ENCODE data around the gene PSG4. TPM values are rescaled to one million over a fixed set of nuclear protein-coding genes. Genes with fewer than 3 reads are reported as not detected.
"Not testable (repeated sequence)": the region's sequence is repeated elsewhere in the genome, so short reads cannot be mapped to it uniquely, and the experiment has no call there.

The PSG4 gene
- total RNA-seq, 1 experiment from 2014 or later = not detected

DNA sequence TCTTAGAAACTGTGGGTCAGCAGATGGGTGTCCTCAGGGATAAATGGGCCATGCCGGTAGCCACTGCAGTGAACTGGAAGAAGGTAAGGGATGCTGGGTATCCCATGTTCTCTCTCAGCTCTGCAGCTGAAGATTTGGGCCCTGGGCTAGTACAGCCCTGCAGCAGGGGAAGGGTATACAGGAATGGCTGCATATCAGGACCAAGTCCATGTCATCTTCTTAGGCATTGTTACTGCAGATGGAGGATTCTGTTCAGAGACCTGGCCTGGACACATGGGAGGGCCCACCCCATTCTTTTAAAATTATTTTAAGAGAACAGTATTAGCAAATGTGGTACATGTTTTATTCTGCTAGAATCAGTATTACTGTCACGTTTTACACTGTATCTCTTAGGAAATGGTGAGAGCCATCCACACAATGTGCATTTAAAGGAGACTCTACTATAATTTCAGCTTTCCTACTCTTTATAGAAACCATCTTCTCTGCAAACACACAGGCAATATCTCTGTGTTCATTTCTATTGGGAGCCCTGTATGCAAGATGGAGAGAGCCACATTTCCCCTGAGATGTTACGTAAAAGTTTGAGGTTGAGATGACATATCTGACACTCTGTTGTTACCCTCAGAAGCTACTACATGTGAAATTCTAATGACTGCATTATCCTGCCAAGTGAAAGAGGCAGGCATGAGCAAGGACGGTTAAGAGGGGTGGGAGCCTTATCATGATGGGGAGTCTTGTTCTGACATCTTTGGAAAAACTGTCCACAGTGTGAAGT lies 12.9 kb downstream of the PSG4 start:
- not testable (repeated sequence) for H3K9ac ChIP-seq (ENCODE audit: low read length); H3K4me1 ChIP-seq (ENCODE audit: low read length)

DNA sequence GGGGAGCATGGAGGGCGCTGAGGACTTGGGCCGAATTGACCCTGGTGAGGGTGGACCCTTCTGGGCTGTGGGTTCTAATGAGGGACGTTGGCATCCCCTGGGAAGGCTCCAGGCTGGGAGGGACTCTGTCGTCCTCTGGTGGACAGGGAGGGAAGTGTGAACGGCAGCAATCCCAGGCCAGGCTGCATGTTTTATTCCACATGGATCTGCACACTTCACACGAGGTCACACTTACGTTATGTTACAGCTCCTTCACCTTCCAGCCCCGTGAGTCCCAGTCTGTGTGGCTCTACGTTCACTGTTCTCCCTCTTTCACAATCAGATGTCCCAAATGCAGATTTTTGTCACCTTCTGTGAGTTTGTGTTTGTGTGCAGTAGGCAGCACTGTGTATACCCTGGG lies 17.3 kb downstream of the PSG4 start:
- H3K36me3 ChIP-seq (ENCODE audit: insufficient read depth, low read length); H3K9ac ChIP-seq (ENCODE audit: low read length); H3K9me2 ChIP-seq (replicated peaks; ENCODE audit: insufficient read depth, low read length): not testable (repeated sequence)

More for the DNA sequence above, 12.9 kb downstream of the PSG4 start:
- not testable (repeated sequence) for H3K4me3 ChIP-seq (ENCODE audit: low read length); H3K79me2 ChIP-seq (ENCODE audit: low read length); H3K4me2 ChIP-seq (ENCODE audit: low read depth, low read length, poor library complexity, severe bottlenecking); H2AFZ ChIP-seq (ENCODE audit: low read length); H3K27me3 ChIP-seq (ENCODE audit: low read length); H3K36me3 ChIP-seq (ENCODE audit: insufficient read depth, low read length); H4K20me1 ChIP-seq (ENCODE audit: insufficient read depth, low read depth, low read length); H3K9me3 ChIP-seq (ENCODE audit: low read length); H3K9me2 ChIP-seq (replicated peaks; ENCODE audit: insufficient read depth, low read length); DNase-seq; H3K27ac ChIP-seq (ENCODE audit: low read length)

DNA sequence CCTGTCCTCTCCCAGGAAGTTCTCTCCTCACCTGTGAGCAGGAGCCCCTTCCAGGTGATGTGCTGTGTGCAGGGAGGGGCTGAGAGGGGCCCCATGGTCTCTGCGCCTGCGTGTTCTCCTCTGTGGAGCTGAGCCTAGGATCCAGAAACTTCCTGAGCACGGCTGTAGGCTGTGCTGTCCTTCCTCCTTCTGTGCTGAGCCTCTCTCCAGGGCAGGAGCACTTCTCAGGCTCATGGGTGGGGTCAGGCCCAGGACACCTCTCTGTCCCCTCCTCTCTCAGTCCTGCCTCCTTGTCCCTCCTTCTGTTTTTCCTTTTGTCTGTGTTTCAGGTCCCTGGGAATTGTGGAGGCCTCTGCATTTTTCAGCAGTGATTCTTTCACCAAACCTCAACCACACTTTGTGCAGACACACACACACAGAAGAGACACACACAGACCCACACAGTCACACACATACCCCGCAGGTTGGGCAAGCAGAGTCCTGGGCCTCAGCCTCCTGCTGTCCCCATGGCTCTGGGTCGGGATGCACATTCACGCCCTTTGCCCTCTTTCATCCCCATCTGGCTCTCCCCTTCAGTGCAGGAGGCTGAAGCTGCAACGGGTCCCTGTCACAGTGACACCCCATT lies 19.0 kb downstream of the PSG4 start, which contains the start of gene PSG5:
Gene PSG5 (minus strand): TSS at position 226 of the 625 bp plus-strand sequence. CDS start 131 bp downstream, at position 95.
- not testable (repeated sequence) for H3K4me1 ChIP-seq (ENCODE audit: low read length); H3K4me2 ChIP-seq (ENCODE audit: low read depth, low read length, poor library complexity, severe bottlenecking)

More for the DNA sequence above, 17.3 kb downstream of the PSG4 start:
- H3K4me1 ChIP-seq (ENCODE audit: low read length); H4K20me1 ChIP-seq (ENCODE audit: insufficient read depth, low read depth, low read length); H3K79me2 ChIP-seq (ENCODE audit: low read length); H3K27me3 ChIP-seq (ENCODE audit: low read length); H2AFZ ChIP-seq (ENCODE audit: low read length); H3K4me2 ChIP-seq (ENCODE audit: low read depth, low read length, poor library complexity, severe bottlenecking); H3K27ac ChIP-seq (ENCODE audit: low read length); H3K9me3 ChIP-seq (ENCODE audit: low read length); H3K4me3 ChIP-seq (ENCODE audit: low read length): not testable (repeated sequence)
- peak; percentile 40 for DNase-seq

DNA sequence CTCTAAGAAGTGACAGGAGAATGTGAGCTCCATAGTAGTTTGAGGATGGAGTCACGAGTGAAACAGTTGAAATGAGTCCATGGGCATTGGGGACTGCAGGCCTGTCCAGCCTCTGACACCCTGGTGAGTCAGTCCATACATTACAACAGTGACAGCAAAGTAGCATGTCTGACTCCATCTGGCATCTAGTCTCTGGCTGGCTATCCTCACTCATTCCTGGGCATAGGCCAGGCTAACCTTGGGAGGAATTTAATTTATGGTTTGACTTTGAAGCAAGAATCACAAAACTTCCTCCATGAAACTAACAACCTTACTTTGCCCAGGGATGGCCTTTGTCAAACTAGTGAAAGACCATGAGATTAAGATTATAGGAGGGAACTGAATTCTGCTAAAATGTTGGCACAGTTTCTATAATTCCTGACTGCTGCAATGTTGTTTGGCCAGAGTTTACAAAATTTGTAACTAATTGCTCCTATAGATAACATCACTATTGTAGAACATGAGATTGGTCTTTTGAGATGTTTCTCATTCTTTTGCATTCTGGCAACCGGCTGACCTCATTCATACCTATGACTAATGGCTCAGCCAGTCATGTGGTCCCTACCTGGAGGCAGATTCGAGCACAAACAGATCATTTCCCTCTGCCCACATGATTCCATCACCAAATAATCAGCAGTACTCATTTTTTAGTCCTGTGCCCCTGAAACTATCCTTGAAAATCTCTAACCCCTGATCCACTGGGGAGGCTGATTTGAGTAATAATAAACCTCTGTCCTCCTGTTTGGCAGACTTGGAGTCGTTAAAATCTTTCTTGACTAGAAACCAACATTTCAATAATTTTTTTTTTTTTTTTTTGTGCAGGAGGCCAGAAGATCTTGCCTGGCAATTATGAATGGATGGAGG lies 23.3 kb downstream of the PSG4 start:
- H2AFZ ChIP-seq (ENCODE audit: low read length); DNase-seq; H3K4me3 ChIP-seq (ENCODE audit: low read length); H3K4me2 ChIP-seq (ENCODE audit: low read depth, low read length, poor library complexity, severe bottlenecking); H3K9me3 ChIP-seq (ENCODE audit: low read length); H3K9me2 ChIP-seq (replicated peaks; ENCODE audit: insufficient read depth, low read length); H3K36me3 ChIP-seq (ENCODE audit: insufficient read depth, low read length); H3K9ac ChIP-seq (ENCODE audit: low read length); H3K4me1 ChIP-seq (ENCODE audit: low read length); H3K79me2 ChIP-seq (ENCODE audit: low read length); H3K27me3 ChIP-seq (ENCODE audit: low read length); H4K20me1 ChIP-seq (ENCODE audit: insufficient read depth, low read depth, low read length); H3K27ac ChIP-seq (ENCODE audit: low read length): not testable (repeated sequence)

More for the DNA sequence above, 19.0 kb downstream of the PSG4 start, which contains the start of gene PSG5:
- H3K27ac ChIP-seq (ENCODE audit: low read length); H2AFZ ChIP-seq (ENCODE audit: low read length); H3K9me3 ChIP-seq (ENCODE audit: low read length); H3K79me2 ChIP-seq (ENCODE audit: low read length); H3K27me3 ChIP-seq (ENCODE audit: low read length); DNase-seq; H3K36me3 ChIP-seq (ENCODE audit: insufficient read depth, low read length); H3K4me3 ChIP-seq (ENCODE audit: low read length); H3K9ac ChIP-seq (ENCODE audit: low read length); H3K9me2 ChIP-seq (replicated peaks; ENCODE audit: insufficient read depth, low read length); H4K20me1 ChIP-seq (ENCODE audit: insufficient read depth, low read depth, low read length): not testable (repeated sequence)

DNA sequence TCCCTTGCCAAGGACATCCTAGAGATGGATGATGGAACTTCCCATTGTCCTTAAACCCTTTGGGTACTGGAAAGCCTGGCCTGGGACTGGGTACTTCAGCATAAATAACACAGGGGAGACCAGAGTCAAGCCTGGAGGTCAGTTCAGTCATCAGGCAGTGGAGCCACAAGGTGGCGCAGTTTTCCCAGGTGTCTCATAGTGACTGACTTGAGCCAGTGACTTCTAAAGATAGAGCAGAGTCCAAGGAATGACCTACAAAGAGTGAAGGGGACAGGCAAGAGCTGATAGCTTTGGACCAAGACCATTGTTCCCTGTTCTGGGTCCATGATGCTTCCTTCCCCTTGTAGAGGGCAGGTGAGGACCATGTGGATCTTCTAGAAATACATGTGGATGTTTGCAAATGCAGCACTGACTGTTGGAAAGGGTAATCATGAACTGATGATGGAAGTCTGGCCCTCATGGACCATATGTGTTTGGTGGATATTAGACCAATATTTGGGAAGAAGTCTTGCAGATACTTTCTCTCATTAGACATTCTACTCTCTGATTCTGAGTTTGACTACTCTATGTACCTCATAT lies 25.8 kb downstream of the PSG4 start:
- H3K9ac ChIP-seq (ENCODE audit: low read length); H4K20me1 ChIP-seq (ENCODE audit: insufficient read depth, low read depth, low read length); H3K79me2 ChIP-seq (ENCODE audit: low read length); H3K4me2 ChIP-seq (ENCODE audit: low read depth, low read length, poor library complexity, severe bottlenecking); H2AFZ ChIP-seq (ENCODE audit: low read length); H3K9me3 ChIP-seq (ENCODE audit: low read length); H3K36me3 ChIP-seq (ENCODE audit: insufficient read depth, low read length); H3K27me3 ChIP-seq (ENCODE audit: low read length); H3K27ac ChIP-seq (ENCODE audit: low read length); H3K4me1 ChIP-seq (ENCODE audit: low read length); H3K9me2 ChIP-seq (replicated peaks; ENCODE audit: insufficient read depth, low read length); DNase-seq; H3K4me3 ChIP-seq (ENCODE audit: low read length): not testable (repeated sequence)

DNA sequence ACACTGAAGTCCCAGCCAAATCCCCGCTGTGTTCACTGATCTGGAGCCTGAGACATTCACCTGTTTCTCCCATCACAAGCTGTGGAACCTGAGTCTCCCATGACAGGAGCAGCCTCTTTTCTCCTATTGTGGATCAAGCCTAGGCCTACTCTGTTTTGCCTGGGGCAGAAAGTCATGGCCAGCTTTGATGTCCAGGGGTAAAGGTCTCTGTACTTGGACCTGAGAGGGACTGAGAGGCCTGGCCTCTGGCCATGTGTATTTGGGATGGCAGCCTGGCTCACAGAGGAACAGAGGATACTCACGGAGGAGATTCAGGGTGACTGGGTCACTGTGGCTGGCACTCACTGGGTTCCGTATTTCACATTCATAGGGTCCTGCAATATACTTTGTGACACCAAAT lies 26.9 kb downstream of the PSG4 start:
- H3K36me3 ChIP-seq (ENCODE audit: insufficient read depth, low read length); DNase-seq; H3K79me2 ChIP-seq (ENCODE audit: low read length); H3K9me2 ChIP-seq (replicated peaks; ENCODE audit: insufficient read depth, low read length); H3K27ac ChIP-seq (ENCODE audit: low read length); H4K20me1 ChIP-seq (ENCODE audit: insufficient read depth, low read depth, low read length); H3K4me3 ChIP-seq (ENCODE audit: low read length); H3K4me1 ChIP-seq (ENCODE audit: low read length); H3K4me2 ChIP-seq (ENCODE audit: low read depth, low read length, poor library complexity, severe bottlenecking); H3K9ac ChIP-seq (ENCODE audit: low read length); H3K27me3 ChIP-seq (ENCODE audit: low read length); H3K9me3 ChIP-seq (ENCODE audit: low read length); H2AFZ ChIP-seq (ENCODE audit: low read length): not testable (repeated sequence)

DNA sequence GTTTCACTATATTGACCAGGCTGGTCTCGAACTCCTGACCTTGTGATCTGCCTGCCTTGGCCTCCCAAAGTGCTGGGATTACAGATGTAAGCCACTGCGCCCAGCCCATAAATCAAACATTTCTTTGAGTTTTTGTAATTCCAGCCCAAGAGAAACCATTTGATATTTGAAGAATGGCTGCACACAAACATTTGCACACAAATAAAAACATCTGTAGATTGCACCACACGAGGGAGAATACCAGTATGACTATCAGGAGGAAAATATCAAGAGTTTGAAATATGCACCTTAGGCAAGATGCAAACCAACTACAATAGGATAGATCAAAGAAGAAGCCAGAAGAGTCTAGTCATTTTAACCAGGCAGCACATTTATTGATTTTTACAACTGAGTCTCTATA lies 39.5 kb downstream of the PSG4 start:
- not testable (repeated sequence) for H3K9ac ChIP-seq (ENCODE audit: low read length); H3K79me2 ChIP-seq (ENCODE audit: low read length); H3K4me1 ChIP-seq (ENCODE audit: low read length); H3K9me2 ChIP-seq (replicated peaks; ENCODE audit: insufficient read depth, low read length); H3K27ac ChIP-seq (ENCODE audit: low read length); DNase-seq; H3K9me3 ChIP-seq (ENCODE audit: low read length); H4K20me1 ChIP-seq (ENCODE audit: insufficient read depth, low read depth, low read length); H3K4me3 ChIP-seq (ENCODE audit: low read length); H3K4me2 ChIP-seq (ENCODE audit: low read depth, low read length, poor library complexity, severe bottlenecking); H3K36me3 ChIP-seq (ENCODE audit: insufficient read depth, low read length); H3K27me3 ChIP-seq (ENCODE audit: low read length); H2AFZ ChIP-seq (ENCODE audit: low read length)

DNA sequence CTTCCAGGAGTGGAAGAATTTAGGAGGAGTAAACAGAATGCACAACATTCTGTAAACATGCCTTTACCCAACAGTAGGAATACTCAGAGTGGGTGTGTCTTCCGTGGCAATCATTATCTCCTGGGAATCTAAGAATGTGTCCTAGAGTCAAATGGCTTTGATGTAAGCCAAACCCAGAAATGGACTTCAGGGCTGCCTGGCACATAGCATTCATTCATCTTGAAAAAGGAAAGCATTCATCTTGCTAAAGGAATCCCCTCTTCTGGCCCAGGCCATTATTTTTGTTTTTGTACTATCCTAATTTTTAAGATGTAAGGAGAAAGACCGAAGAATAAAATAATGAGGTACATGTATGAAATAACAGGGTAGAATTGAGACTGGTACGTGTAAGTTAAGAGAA lies 42.3 kb downstream of the PSG4 start:
- DNase-seq; H3K4me1 ChIP-seq (ENCODE audit: low read length); H3K79me2 ChIP-seq (ENCODE audit: low read length); H3K4me3 ChIP-seq (ENCODE audit: low read length); H3K9me2 ChIP-seq (replicated peaks; ENCODE audit: insufficient read depth, low read length); H3K36me3 ChIP-seq (ENCODE audit: insufficient read depth, low read length); H3K9ac ChIP-seq (ENCODE audit: low read length); H3K9me3 ChIP-seq (ENCODE audit: low read length); H3K27me3 ChIP-seq (ENCODE audit: low read length); H4K20me1 ChIP-seq (ENCODE audit: insufficient read depth, low read depth, low read length); H3K4me2 ChIP-seq (ENCODE audit: low read depth, low read length, poor library complexity, severe bottlenecking); H3K27ac ChIP-seq (ENCODE audit: low read length); H2AFZ ChIP-seq (ENCODE audit: low read length): not testable (repeated sequence)

Data from Karpas-422 (cell line).